GM03348 (cell line): Measurements from ENCODE around the gene MED27.
"Not testable (repeated sequence)": the region's sequence is repeated elsewhere in the genome, so short reads cannot be mapped to it uniquely, and the experiment has no call there.

ENCODE experiments used
- DNase-seq: peaks from one replicate; pipeline ENCODE4 v3.0.0; 2012; ENCODE audit warnings: low spot score

The MED27 gene

GRCh38 chr9:132018957-132019405 is 60.7 kb downstream of the MED27 start:
- DNase-seq, result no peak

DNA sequence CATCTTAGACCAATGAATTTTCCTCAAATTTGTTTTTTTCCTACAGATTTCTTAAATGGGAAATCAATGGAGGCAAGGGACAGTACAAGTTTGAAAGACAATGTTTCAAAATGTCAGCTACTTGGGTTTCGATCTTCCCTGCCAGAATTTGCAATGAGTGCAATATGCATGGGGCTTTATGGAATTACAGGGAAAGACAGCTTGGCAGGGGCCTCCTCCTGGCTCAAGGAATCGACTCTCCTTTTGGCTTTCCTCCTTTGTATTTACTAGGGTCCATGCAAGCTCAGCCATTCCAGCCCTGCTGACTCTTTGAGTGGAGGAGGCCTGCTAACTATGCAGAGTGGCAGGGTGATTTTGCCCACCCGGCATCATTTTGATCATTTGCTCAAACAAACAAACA is 63.2 kb downstream of the MED27 start:
- no peak for DNase-seq

GRCh38 chr9:132015866-132016265 is 63.8 kb downstream of the MED27 start:
- no peak for DNase-seq

DNA sequence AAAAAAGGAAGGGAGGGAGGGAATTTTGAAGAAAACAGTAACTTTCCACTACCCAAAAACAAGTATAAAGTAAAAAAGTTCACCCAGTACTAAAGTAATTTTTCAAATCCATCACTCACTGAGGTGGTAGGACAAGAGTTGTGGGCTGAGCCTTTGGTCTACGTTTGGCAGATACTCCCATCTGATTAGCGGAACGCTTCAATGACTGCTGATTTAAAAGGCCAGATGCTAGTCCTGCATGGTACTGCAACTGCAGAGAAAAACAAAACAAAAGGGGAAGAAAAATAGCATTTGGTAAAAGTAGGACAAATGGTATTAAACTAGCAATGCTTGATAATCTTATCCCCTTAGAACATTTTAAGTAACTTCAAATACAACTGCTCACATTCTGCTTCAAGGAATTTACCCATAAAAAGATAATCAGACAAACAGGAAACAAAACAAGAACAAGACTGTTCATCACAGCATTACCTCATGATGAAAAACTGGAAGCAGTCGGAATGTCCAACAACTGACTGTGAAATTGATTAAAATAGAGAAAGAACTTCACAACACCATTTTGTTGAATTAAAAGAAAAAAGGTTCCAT is 65.4 kb downstream of the MED27 start:
- no peak for DNase-seq

DNA sequence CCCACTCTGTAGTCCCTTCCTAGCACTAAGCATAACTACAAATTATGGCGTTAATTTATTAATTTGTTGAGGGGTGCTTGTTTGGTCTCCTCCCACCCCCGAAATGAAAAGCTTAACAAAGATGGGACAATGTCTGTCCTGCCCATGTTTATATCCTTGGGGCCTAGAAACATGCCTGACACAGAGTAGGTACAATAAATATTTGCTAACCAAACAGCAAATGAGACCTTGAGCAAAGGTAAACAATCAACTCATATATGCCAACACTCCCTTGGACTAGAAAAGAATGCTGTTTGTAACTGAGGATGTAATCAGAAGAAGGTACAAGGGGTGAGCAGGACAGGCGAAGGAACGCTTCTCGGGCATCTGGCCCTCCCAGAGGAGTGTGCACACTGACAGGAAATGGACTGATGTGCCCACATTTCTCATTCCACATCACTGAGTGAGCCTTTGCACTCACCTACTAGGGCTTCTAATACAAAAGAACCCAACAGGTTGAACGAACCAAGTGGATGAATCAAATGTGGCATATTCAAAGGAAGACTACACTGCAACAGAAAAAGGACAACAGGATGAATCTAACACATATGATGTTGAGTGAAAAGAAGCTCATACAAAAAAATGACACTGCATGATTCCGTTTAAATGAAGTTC is 66.8 kb downstream of the MED27 start:
- no peak for DNase-seq

GRCh38 chr9:132011896-132012295 is 67.8 kb downstream of the MED27 start:
- DNase-seq, result no peak

DNA sequence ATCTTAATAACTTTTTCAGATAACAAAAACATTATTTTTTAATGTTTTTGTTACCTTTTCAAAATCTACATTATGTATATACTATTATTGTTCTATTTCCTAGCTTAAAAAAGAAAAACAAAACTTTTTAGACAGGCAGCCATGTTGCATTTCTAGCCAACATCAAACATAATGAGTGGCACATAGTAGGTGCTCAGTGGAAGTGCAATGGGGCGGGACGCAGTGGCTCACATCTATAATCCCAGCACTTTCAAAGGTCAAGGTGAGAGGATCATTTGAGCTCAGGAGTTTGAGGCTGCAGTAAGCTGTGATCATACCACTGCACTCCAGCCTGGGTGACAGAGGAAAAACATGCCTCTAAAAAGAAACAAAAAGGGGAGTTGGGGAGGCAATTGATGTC is 68.4 kb downstream of the MED27 start:
- no peak for DNase-seq

DNA sequence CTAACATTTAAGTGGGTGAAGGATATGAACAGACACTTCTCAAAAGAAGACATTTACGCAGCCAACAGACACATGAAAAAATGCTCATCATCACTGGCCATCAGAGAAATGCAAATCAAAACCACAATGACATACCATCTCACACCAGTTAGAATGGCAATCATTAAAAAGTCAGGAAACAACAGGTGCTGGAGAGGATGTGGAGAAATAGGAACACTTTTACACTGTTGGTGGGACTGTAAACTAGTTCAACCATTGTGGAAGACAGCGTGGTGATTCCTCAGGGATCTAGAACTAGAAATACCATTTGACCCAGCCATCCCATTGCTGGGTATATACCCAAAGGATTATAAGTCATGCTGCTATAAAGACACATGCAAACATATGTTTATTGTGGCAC is 69.5 kb downstream of the MED27 start:
- not testable (repeated sequence) for DNase-seq

DNA sequence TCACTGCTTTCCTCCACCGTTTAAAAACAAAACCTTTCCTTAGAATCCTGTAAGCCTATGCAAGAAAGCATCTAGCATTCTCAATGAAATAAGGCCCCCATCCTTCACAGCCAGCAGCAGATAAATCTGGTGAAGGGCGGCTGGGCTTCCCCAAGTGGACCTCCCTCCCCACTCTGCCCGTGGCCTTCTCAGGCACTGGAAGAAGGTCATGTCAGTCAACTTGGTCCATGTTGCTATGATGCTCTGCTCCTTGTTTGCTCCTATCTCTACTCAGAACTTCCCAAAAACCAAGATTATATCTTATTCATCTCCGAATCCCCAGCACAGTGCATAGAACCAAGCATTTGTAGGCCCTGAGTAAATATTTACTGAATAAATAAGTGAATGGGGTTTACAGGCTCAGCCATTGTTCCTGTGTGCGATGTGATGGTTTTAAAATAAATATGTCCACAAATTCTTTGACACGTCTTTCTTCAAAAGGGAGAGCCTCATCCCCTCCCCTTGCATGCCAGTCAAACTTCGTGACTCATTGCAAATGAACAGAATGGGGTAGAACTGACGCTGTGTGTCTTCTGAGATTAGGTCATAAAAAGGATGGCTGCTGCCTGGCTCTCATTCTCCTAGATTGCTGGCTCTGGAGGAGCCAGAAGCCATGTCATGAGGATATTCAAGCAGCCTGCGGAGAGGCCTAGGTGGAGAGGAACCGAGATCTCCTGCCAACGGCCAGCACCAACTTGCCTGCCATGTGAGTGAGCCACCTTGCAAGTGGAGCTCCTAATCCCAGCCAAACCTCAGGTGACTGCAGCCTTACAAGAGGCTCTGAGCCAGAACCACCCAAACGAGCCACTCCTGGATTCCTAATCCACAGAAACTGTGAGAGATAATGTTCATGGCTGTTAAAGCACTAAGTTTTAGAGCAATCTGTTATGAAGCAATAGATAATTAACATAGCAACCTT is 70.5 kb downstream of the MED27 start:
- no peak for DNase-seq

DNA sequence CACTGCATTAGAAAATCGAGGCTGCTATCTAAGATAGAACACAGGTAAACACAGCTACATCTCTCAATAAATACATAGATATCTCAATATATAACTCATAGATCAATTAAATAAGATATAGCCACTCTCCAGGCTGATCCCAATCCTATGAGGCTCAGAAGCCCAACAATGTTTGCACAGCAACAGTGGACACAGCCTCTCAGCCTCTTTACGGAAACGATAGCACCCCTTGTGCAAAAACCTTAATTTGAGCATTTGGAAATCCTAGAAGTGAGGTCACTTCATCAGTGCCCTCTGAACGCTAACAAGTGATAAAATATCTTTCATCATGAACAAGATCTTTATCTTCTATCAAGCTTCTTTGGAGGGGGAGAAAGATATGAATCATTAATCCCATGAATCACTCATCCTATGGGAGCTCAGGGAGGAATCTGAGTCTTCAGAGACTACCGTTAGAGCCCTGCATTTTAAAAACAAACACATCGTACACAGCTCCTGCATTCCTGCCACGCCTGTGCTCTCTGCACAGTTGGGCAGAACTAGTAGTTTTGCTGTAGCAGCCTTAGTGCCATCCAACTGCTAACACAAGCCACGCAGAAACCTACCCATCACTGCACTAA is 71.4 kb downstream of the MED27 start:
- DNase-seq, result peak; percentile 27

GRCh38 chr9:132007371-132008025 is 72.2 kb downstream of the MED27 start:
- DNase-seq, result no peak

- DNase-seq, result no peak
Observed at GRCh38 chr9:132006677-132007370, 72.8 kb downstream of the MED27 start.

- DNase-seq, result peak; percentile 20
Observed at GRCh38 chr9:132005899-132006298, 73.8 kb downstream of the MED27 start.

- no peak for DNase-seq
Observed at GRCh38 chr9:132004323-132004722, 75.3 kb downstream of the MED27 start.

DNA sequence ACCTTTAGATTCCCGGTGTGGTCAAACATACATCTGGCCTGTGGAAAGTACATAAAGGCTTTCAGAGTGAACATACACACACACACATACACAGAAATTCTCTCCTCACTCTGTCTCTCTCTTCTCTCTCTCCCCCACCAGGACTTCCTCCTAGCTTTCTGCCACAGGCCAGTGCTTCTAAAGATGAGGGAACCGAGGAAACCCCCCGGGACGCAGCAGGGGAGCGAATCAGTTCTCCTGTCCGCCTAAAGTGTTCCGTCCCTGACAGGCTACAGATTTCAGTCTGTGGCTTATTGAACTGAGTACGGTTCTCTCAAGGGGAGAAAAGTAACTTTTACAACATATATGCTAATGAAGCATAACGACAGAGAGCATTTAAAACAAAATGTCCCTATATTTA is 75.8 kb downstream of the MED27 start:
- no peak for DNase-seq

DNA sequence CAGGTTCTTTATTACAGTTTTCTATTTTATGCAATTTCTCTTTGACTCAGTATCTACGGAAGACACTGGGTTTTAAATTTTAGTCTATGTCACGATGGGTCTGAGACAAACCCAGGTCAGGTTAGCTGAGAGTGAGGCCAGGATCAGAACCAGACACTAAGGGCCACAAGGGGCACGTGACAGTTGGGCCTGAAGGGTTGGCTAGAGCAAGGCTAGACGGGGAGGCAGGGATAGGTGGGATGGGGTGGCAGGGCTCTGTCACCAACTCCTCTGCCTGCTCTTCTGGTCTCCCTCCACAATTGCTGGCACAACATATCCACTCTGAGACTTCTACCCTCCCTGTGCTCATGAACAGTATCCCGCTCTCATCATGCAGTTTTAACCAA is 76.4 kb downstream of the MED27 start:
- no peak for DNase-seq

DNA sequence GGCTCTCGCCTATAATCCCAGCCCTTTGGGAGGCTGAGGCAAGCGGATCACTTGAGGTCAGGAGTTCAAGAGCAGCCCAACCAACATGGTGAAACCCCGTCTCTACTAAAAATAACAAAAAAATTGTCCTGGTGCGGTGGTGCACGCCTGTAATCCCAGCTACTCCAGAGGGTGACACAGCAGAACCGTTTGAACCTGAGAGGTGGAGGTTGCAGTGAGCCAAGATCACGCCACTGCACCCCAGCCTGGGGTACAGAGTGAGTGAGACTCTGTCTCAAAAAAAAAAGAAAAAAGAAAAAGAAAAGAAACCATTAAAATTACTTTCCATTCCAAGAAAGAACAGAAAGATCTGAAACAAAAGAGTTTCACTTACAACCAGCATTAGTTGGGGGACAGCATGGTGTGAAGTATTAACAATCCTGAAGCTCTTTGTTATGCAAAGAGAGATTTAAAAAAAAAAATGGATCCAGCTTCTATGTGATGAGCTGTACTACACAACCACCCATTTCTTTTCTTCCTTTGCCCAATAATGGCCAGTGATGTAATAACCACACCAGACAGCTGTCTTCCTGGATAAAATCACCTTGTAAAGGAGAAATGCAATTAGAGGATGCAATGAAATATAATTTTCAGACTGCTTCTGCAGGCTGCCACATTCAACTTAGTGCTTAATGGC is 76.9 kb downstream of the MED27 start:
- DNase-seq, result no peak

DNA sequence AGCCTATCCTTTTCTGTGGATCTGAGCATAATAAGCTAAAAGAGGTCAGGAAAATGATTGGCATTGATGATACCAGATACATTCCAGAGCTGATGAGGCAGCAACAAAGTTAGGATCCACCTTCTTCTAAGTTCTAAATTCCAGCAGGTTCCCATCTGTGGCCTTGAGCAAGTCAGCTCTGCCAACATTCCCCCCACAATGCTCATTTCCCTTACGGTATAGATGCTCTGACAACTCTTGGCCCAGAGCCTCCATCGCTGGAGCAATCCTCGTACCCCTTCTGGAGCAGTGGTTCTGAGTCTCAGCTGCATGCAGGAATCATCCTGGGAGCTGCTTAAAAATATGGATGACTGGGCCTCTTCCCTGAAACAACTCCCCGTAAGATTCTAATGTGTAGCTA is 78.1 kb downstream of the MED27 start:
- DNase-seq, result no peak

DNA sequence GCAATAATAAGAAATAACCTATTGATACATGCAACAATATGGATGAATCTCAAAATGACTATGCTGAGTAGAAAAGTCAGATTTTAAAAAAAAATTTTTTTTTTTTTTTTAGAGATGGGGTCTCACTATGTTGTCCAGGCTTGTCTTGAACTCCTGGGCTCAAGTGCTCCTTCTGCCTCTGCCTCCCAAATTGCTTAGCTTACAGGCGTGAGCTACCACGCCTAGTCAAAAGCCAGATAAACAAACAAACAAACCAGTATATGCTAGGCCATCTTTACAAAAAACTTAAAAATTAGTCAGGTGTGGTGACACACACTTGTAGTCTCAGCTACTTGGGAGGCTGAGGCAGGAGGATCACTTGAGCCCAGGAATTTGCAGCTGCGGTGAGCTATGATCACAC is 79.0 kb downstream of the MED27 start:
- no peak for DNase-seq

GRCh38 chr9:131999692-132000551 is 79.7 kb downstream of the MED27 start:
- DNase-seq, result peak; percentile 46
